ENCODE measurements around the gene HRH3. TPM values are rescaled to one million over a fixed set of nuclear protein-coding genes. Genes with fewer than 3 reads are reported as not detected.
A peak's percentile ranks its signal among the peaks of the same experiment; 100 is the strongest.

The HRH3 gene
- total RNA-seq, 6 experiments from 2014 or later, result not detected

DNA sequence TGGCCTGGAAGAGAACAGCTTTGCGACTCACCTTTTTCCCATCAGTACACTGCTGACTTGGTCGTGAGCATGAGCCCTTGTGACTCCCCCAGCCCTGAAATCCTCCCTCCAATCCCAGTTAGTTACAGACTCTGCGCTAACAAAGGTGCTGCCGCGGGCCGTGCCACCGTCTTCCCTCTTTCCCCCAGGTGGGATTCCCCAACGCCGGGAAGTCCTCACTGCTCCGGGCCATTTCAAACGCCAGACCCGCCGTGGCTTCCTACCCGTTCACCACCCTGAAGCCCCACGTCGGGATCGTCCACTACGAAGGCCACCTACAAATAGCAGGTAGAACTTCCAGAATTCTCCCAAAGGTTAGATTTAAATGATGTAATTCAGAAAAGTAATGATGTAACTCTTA lies 21.1 kb downstream of the HRH3 start:
- intact Hi-C loops (cut with DNase I), result no loop called here
- no peak for TF ChIP-seq POLR2A (IDR thresholded peaks at IDR 0.05)
- TF ChIP-seq, protein P1, sequence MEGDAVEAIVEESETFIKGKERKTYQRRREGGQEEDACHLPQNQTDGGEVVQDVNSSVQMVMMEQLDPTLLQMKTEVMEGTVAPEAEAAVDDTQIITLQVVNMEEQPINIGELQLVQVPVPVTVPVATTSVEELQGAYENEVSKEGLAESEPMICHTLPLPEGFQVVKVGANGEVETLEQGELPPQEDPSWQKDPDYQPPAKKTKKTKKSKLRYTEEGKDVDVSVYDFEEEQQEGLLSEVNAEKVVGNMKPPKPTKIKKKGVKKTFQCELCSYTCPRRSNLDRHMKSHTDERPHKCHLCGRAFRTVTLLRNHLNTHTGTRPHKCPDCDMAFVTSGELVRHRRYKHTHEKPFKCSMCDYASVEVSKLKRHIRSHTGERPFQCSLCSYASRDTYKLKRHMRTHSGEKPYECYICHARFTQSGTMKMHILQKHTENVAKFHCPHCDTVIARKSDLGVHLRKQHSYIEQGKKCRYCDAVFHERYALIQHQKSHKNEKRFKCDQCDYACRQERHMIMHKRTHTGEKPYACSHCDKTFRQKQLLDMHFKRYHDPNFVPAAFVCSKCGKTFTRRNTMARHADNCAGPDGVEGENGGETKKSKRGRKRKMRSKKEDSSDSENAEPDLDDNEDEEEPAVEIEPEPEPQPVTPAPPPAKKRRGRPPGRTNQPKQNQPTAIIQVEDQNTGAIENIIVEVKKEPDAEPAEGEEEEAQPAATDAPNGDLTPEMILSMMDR (IDR thresholded peaks at IDR 0.05), result no peak
- no peaks in the 10 kb centered on the region for H3K9me3 ChIP-seq
- H3K36me3 ChIP-seq, result peaks cover 0 to 65% (median 21%) of the 10 kb centered on the region in 4 donors
- WGBS (ENCODE audit: insufficient coverage, low coverage, low lambda C conversion rate, missing lambda C conversion rate), result 100% methylated on average over 4 of the region's 18 CpGs
- DNase-seq (peak in 2 of 3 donors; percentile 13 to 43), ATAC-seq (no peak)
- no peaks in the 10 kb centered on the region for H3K27me3 ChIP-seq
- no peaks in the 10 kb centered on the region for H3K4me1 ChIP-seq
- no peak overlapping the region for H3K27ac ChIP-seq
- H3K4me3 ChIP-seq, result no peak overlapping the region

DNA sequence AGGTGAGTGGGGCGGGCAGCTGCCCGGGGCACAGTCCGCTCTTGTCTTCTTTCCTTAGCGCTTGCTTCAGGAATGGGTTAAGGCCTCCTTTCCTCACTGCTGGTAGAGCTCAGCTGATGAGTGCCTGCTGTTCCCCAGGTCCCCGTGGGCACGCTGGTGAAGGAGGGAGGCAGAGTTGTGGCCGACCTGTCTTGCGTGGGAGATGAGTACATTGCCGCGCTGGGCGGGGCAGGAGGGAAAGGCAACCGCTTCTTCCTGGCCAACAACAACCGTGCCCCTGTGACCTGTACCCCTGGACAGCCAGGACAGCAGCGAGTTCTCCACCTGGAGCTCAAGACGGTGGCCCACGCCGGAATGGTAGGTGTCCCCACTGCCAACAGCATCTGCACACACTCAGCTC lies 21.6 kb downstream of the HRH3 start:
- Histone ChIP-seq H3K4me3 (no peak overlapping the region), H3K27me3 (no peaks in the 10 kb centered on the region), H3K36me3 (peaks cover 0 to 65% (median 21%) of the 10 kb centered on the region in 4 donors), H3K4me1 (peaks cover 0 to 2% (median 0%) of the 10 kb centered on the region in 4 donors), H3K9me3 (no peaks in the 10 kb centered on the region), H3K27ac (no peak overlapping the region)
- no peak for TF ChIP-seq POLR2A (IDR thresholded peaks at IDR 0.05)
- TF ChIP-seq, protein P1 (IDR thresholded peaks at IDR 0.05), result no peak
- no peak for ATAC-seq
- intact Hi-C loops (cut with DNase I), result no loop called here
- no CpG with 5 or more reads among the region's 17 CpGs for WGBS (ENCODE audit: insufficient coverage, low coverage, low lambda C conversion rate, missing lambda C conversion rate)
- peak in 1 of 3 donors; percentile 32 for DNase-seq

DNA sequence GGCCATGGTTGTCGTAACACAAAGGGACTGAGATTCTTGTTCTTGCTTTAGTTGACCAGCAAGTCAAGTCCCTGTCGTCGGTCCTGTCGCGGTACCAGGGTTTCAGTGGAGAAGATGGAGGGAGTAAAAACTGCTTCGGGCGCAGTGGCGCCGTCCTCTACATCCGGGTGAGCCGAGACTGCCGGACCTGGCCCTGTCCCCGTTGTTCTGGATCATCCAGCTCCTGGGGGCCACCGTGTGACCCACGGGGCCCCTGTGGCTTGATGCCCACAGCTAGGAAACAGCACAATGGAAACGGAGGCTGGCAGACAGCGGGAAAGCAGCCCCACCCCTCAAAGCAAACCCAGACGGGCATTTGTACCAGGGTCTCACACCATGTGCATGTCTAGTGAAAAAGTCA lies 22.3 kb downstream of the HRH3 start:
- no peaks in the 10 kb centered on the region for H3K27me3 ChIP-seq
- DNase-seq (peak in 2 of 3 donors; percentile 7 to 42), ATAC-seq (no peak)
- H3K4me3 ChIP-seq, result no peak overlapping the region
- TF ChIP-seq, protein P1 (IDR thresholded peaks at IDR 0.05), result no peak
- TF ChIP-seq POLR2A (IDR thresholded peaks at IDR 0.05), result no peak
- H3K9me3 ChIP-seq, result no peaks in the 10 kb centered on the region
- no peak overlapping the region for H3K27ac ChIP-seq
- WGBS (ENCODE audit: insufficient coverage, low coverage, low lambda C conversion rate, missing lambda C conversion rate), result 97% methylated on average over 11 of the region's 18 CpGs
- intact Hi-C loops (cut with DNase I), result no loop called here
- peaks cover 0 to 8% (median 0%) of the 10 kb centered on the region in 4 donors for H3K4me1 ChIP-seq
- peaks cover 0 to 60% (median 21%) of the 10 kb centered on the region in 4 donors for H3K36me3 ChIP-seq

DNA sequence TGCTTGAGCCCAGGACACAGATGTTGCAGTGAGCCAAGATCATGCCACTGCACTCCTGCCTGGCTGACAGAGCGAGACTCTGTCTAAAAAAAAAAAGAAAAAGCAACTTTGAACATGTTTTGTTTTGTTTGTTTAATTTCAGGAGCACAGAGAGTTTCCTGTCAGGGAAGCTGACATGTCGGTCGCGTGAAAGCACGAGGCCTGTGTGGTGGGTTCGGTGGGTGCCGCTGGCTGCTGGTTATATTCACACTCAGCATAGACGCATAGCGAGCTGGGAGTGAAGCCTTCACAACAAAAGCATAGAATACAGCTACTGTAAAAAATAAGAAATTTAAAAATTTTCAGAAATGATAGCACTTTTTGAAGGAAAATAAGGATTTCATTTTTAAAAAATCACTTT lies 22.8 kb downstream of the HRH3 start:
- no peak overlapping the region for H3K4me3 ChIP-seq
- TF ChIP-seq, protein P1 (IDR thresholded peaks at IDR 0.05), result no peak
- no peak for TF ChIP-seq POLR2A (IDR thresholded peaks at IDR 0.05)
- DNase-seq (peak in 2 of 3 donors; percentile 1 to 9), ATAC-seq (no peak)
- peaks cover 0 to 60% (median 21%) of the 10 kb centered on the region in 4 donors for H3K36me3 ChIP-seq
- intact Hi-C loops (cut with DNase I), result no loop called here
- no peaks in the 10 kb centered on the region for H3K27me3 ChIP-seq
- WGBS (ENCODE audit: insufficient coverage, low coverage, low lambda C conversion rate, missing lambda C conversion rate), result 78% methylated on average over 9 of the region's 9 CpGs
- H3K9me3 ChIP-seq, result no peaks in the 10 kb centered on the region
- no peak overlapping the region for H3K27ac ChIP-seq
- peaks cover 0 to 10% (median 0%) of the 10 kb centered on the region in 4 donors for H3K4me1 ChIP-seq

DNA sequence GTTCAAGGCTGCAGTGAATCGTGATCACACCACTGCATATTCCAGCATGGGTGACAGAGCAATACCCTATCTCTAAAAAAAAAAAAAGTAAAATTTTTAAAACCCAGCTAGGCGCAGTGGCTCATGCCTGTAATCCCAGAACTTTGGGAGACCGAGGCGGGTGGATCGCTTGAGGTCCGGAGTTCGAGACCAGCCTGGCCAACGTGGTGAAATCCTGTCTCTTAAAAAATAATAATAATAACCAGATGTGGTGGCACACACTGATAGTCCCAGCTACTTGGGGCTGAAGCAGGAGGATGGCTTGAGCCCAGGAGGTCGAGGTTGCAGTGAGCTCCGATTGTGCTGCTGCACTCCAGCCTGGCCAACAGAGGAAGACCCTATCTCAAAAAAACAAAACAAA lies 23.8 kb downstream of the HRH3 start:
- H3K36me3 ChIP-seq, result peaks cover 0 to 51% (median 19%) of the 10 kb centered on the region in 4 donors
- H3K4me1 ChIP-seq, result peaks cover 0 to 10% (median 0%) of the 10 kb centered on the region in 4 donors
- DNase-seq (peak in 2 of 3 donors; percentile 3 to 9), ATAC-seq (no peak)
- no peak overlapping the region for H3K4me3 ChIP-seq
- intact Hi-C loops (cut with DNase I), result no loop called here
- H3K27ac ChIP-seq, result no peak overlapping the region
- WGBS (ENCODE audit: insufficient coverage, low coverage, low lambda C conversion rate, missing lambda C conversion rate), result 90% methylated on average over 8 of the region's 10 CpGs
- H3K9me3 ChIP-seq, result no peaks in the 10 kb centered on the region
- no peaks in the 10 kb centered on the region for H3K27me3 ChIP-seq
- TF ChIP-seq, protein P1 (IDR thresholded peaks at IDR 0.05), result no peak
- no peak for TF ChIP-seq POLR2A (IDR thresholded peaks at IDR 0.05)
